NCI-H460 (cell line): ENCODE results near the gene FBXO4. TPM values are rescaled to one million over a fixed set of nuclear protein-coding genes. Genes with fewer than 3 reads are reported as not detected.
"Not testable (repeated sequence)": the region's sequence is repeated elsewhere in the genome, so short reads cannot be mapped to it uniquely, and the experiment has no call there.

Source experiments
- DNase-seq: peaks from one replicate; pipeline ENCODE4 v3.0.0-alpha.2; 2016; ENCODE audit warnings: low read depth; ENCODE audit errors: extremely low read depth
- small RNA-seq, 2 experiments: library from RNA; depleted of rRNA; stranded (forward); fragments of <200 nt; gene quantifications; one replicate each; pipeline ENCODE3, GENCODE V24; 2014
- total RNA-seq: library from RNA; depleted of rRNA; stranded (reverse); fragments of >200 nt; shearing (Covaris generic); gene quantifications from 2 replicates; pipeline ENCODE4 v1.2.3, GENCODE V29; 2014; rRNA removed

Gene FBXO4
- total RNA-seq, 1 experiment from 2014 or later = 18.3 TPM

DNA sequence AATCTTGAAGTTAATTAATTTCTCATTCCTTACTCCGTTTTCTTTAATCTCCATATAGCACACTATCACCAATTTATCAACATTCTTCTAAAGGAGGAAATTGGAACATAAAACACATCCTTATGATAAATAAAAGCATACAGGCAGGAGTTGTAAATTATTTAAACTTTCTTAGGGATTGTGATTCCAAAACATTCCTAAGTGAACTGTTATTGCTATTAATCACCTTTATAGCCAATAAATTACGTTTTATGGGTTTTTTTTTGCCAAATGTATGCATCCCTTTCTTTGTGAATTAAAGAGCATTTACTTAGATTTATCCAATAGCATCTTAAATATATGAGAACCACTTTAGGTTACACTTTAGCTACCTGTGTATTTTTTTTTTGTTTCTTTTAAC is 55.3 kb downstream of the FBXO4 start:
- no peak for DNase-seq

DNA sequence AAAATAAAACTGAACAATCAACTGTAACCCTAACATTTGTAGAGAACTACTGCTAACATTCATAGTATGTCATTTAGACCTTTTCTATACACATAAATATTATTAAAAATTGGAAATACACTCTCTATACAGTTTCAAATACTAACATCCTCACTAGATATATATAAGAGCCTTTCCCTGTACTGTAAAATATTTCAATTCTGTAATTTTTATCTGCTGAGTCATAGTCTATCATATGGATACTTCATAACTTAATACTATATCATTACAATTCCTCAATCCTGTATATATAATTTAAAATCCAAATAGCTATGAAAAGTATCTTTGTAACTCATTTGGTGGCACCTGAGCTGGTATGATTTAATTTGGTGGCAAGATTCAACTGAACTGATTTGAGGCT is 55.8 kb downstream of the FBXO4 start:
- DNase-seq = no peak

DNA sequence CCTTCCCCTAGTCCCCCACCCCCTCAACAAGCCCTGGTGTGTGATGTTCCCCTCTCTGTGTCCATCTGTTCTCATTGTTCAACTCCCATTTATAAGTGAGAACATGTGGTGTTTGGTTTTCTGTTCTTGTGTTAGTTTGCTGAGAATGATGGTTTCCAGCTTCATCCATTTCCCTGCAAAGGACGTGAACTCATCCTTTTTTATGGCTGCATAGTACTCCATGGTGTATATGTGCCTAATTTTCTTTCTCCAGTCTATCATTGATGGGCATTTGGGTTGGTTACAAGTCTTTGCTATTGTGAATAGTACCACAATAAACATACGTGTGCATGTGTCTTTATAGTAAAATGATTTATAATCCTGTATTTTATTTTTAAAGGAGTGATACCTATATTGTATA is 57.8 kb downstream of the FBXO4 start:
- DNase-seq = not testable (repeated sequence)

DNA sequence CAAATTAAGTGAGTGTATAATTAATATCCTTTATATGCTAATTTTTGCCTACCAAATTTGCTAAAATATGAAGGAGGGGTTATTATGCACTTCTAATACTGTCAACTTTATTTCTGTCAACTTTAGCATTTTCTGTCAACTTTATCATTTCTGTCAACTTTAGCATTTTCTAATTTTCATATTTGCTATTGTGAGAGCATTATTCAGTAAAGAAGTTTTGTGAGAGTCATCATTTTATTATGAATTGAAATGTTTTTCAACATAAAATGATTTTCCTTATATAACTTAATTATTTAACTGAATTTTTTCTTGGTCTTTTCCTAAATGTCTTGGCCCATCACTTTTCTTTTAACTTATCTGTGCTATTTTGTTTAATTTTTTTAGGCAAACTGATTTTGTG is 58.2 kb downstream of the FBXO4 start:
- DNase-seq = no peak

DNA sequence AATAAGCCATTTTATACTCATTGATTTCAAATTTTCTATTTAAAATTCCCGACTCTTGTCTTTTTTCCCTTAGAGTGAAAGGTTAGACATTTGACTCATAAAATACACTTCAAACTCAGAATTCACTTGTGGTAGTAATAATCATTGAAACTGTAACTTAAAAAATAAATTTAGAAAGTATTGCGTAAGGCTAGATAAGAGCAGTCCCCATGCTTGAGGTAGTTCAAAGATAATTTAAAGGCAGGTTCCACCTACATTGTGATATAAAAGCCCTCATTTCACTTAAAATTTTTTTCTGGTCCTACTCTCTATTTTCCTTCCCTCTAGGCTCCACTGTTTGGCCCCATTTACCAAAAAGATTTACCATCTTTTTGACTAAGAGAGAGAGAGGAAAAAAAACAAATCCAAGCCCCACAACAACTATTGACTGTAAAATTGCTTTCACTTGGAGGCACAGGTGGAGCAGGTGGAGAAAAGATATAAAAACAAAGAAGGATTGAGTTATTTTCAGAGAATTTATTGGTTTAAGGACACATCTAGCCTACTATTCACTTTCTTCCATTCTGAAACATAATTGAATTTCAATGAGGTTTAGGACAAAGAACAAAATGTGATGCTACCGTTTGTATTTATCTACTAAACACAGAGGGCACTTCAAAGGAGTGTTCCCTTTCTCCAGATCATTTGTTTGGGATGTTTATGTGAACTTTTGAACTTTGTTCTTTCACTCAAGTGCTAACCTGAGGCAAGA is 61.0 kb downstream of the FBXO4 start:
- no peak for DNase-seq

Small RNAs within 50 kb of the gene (small RNA-seq; reads per million reads assigned to genes)
- 0 reads per million in 2 experiments for gene RF00019

Other genes starting within 250 kb of the FBXO4 start
- 27.2 and 27.9 TPM in 2 replicates for gene OXCT1, start 54.9 kb upstream of the FBXO4 start, total RNA-seq
- gene RIMOC1, start 20.9 kb upstream of the FBXO4 start, total RNA-seq = 34.6 and 34.8 TPM in 2 replicates